Measurements from ENCODE around the gene STAT6. TPM values are rescaled to one million over a fixed set of nuclear protein-coding genes. Genes with fewer than 3 reads are reported as not detected.

STAT6 gene
- total and polyA plus RNA-seq, 2 of the 8 experiments (the other 6 are each of a cell fraction or from before 2014, with no cell fraction given): 32.9 to 38.7 TPM

DNA sequence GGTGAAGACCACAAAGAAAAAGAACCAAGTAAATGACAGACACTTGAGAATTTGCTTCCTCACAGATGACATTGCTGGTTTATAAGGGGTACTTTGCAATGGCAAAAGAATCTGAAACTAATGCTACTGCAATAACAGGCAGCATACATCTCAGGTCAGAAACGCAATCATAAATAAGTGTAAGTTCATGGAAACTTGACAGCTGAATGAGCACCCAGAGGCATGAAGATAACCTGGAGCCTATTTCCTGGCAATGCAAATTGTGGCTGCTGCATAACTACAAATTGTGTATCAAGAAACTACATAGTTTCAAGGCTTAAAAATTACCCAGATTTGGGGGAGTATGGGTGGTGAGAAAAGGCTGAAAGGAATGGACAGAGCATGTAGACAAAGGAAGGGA is 52.7 kb downstream of the STAT6 start (continued):
- TF ChIP-seq NANOG (IDR thresholded peaks at IDR 0.05; ENCODE audit: insufficient read depth, low read depth, low read length, poor library complexity, severe bottlenecking): no peak
- no peak for TF ChIP-seq SIN3A (conservative IDR thresholded peaks at IDR 0.05 in 1 of 2, IDR thresholded peaks at IDR 0.05 in 1 of 2; ENCODE audit: low read depth in 1 of 2, low read length in 2 of 2)
- no peak for TF ChIP-seq GTF2F1 (IDR thresholded peaks at IDR 0.05; ENCODE audit: borderline replicate concordance, low read depth, low read length)

Data from H1 (cell line).